ENCODE measurements around the gene CYS1. TPM values are rescaled to one million over a fixed set of nuclear protein-coding genes. Genes with fewer than 3 reads are reported as not detected.
"Not testable (repeated sequence)": the region's sequence is repeated elsewhere in the genome, so short reads cannot be mapped to it uniquely, and the experiment has no call there.

Gene CYS1
- polyA plus RNA-seq, 4 donors = 94.7 to 121 (median 103) TPM

DNA sequence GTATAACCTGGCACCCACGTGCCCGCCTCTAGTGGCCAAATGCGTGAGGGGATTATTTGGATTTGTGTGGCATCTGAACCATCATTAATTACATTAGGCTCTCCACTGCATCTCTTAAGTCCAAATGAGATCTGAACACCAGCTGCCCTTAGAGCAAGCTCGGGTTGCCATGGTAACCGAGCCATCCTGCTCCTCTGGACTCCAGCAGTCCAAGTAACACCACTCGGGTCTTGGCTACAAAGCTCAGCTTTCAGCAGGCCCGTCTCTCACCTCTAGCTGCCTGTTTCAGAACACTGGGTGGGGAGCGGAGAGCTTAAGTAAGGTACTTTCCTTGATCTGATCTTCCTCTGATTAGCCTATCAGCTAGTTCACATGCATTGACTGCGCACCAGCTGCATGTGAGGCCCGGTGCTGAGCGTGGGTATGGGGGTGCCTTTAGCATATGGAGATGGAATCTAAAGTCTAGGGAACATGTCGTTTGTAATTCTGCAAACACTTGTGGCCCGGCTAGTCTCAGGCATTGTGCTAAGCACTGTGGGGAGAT is 14.1 kb upstream of the CYS1 start:
- DNase-seq (ENCODE audit: low read depth in 4 of 4, low spot score in 2 of 4) = no peak

- DNase-seq (ENCODE audit: low read depth in 4 of 4, low spot score in 2 of 4) = not testable (repeated sequence)
These were observed 11.7 kb upstream of the CYS1 start for GRCh38 chr2:10091889-10092244.

- DNase-seq (ENCODE audit: low read depth in 4 of 4, low spot score in 2 of 4) = no peak
These were observed 11.1 kb upstream of the CYS1 start for GRCh38 chr2:10091182-10091888.

DNA sequence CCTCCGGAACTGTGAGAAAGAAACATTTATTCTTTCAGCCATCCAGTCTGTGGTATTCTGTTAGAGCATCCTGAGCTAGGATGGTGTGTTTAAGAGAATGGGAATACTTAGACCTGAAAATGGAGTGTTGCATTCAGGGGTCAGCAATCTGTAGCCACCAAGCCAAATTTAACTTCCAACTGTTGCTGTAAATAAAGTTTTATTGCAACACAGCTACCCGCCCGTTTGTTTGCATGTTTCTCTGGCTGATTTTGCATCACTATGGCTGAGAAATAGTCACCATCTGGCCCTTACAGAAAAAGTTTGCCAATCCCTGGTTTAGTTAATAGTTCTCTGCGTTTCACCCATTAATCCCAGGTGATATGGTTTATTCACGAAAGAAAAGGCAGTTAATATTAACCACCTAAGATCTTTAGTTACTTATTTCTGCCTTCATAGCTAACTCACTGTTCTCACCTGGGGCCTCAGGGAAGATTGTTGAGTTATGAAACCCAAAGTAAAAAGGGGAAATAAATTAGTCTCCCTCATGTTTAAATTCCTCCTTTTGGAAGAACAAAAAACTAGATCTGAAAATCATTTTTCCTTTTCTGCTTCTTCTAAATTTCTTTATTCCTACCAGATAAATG is 9.5 kb upstream of the CYS1 start:
- DNase-seq (ENCODE audit: low read depth in 4 of 4, low spot score in 2 of 4) = no peak

DNA sequence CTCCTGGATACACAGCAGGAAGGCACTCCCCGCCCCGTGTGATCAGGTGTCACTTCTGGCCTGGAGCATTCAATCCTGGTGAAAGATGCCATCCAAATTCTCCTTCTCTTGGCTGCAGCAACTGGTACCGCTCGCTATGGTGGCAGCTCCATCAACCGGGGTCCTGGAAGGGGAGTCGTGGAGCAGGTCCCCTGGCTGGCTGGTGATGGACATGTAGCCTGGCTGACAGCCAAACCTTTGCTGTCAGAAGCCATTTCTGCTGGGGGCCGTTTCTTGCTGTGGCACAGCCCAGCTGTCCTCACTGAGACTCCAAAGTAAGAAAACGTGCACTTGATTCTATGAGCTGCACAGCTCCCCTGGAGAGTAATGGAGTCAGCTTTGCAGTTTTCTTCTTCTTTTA is 7.1 kb upstream of the CYS1 start:
- DNase-seq (ENCODE audit: low read depth in 4 of 4, low spot score in 2 of 4) = no peak

GRCh38 chr2:10086950-10087349 is 6.7 kb upstream of the CYS1 start:
- DNase-seq (ENCODE audit: low read depth in 4 of 4, low spot score in 2 of 4) = no peak

- no peak for DNase-seq (ENCODE audit: low read depth in 4 of 4, low spot score in 2 of 4)
These were observed 5.5 kb upstream of the CYS1 start for GRCh38 chr2:10085668-10086059.

- DNase-seq (ENCODE audit: low read depth in 4 of 4, low spot score in 2 of 4) = no peak
These were observed 4.9 kb upstream of the CYS1 start for GRCh38 chr2:10085043-10085667.

GRCh38 chr2:10084223-10084865 is 4.1 kb upstream of the CYS1 start:
- DNase-seq (ENCODE audit: low read depth in 4 of 4, low spot score in 2 of 4) = no peak

GRCh38 chr2:10083692-10084211 is 3.5 kb upstream of the CYS1 start:
- no peak for DNase-seq (ENCODE audit: low read depth in 4 of 4, low spot score in 2 of 4)

DNA sequence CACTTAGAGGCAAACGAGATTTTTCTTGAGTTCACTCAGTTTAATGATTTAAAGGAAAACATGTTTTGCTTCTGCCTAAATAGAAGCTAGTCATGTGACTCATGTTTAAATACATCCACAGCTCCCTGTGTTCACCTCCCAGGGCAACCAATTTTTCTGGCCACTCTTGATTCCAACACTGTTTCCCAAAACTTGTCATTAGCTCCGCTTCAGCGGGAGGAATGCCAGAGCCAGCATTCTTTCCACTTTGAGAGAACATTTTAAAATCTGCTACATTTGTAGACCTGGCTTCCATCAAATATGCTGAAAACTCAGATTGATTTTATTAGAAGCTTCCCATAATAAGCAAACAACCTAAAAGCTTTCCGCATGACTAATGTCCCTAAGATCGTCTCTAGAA is 2.8 kb upstream of the CYS1 start:
- DNase-seq (ENCODE audit: low read depth in 4 of 4, low spot score in 2 of 4) = no peak

DNA sequence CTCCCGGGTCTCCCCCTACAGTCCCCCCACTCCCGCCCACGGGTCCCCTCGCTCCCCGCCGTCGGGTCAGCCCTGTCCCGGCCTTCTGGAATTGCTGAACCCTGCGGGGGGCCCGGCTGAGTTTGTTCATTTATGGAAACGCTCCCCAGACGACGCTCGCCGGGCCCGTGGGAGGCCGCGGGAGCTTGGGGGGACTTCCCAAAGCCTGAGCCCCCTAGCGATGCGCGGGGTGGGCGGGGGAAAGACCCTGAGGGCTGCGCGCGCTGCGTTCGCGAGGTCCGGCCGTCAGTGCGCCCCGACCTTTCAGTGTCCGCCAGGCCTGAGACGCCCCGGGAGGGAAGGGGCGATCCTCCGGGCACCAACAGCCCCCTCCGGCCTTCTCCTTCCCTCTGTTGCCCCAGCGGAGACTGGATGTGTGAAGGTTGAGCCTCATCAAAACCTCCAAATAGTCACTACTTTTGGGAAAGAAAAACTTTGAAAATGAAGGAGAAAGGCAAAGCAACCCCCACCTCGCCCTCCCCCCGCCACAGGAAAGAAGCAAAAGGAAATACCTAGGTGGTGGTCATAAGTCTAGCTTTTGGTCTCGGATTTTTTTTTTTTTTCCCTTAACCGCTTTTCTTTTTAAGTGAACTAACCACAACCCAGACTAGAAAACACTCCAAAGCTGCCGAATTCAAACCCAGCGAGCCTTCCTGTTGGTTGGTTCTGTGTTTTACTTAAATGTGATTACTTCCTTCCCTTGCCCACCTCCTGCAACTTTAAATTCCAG is 509 bp upstream of the CYS1 start:
- no peak for DNase-seq (ENCODE audit: low read depth in 4 of 4, low spot score in 2 of 4)

DNA sequence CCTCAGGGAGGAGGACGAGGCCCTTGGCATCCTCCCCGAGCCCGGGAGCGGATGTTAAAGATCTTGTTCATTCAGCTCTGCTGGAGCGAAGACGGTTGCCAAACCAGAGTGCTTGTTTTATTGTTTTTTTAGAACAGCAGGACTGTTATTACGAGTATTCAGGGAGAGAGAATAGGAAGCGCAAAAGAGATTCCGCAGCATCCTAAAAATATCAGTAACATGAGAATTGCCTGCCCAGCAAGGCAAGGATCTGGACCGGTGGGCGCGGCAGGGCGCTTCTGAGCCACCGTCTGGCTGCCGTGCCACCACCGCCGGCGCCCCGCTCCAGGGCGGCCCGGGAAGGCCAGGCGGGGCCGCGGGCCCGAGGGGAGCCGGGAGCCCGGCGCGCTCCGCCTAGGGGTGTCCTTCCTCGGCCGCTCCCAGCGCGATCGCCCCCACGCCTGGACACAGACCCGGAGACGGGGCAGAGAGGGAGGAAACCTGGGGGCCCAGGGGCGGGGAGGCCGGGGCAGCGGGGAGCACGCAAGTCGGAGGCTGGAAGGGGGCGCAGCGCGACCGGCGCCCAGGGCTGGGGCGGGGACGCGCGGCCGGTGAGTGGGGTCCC is 843 bp downstream of the CYS1 start:
- no peak for DNase-seq (ENCODE audit: low read depth in 4 of 4, low spot score in 2 of 4)

GRCh38 chr2:10078704-10079265 is 1.4 kb downstream of the CYS1 start:
- DNase-seq (ENCODE audit: low read depth in 4 of 4, low spot score in 2 of 4) = no peak

DNA sequence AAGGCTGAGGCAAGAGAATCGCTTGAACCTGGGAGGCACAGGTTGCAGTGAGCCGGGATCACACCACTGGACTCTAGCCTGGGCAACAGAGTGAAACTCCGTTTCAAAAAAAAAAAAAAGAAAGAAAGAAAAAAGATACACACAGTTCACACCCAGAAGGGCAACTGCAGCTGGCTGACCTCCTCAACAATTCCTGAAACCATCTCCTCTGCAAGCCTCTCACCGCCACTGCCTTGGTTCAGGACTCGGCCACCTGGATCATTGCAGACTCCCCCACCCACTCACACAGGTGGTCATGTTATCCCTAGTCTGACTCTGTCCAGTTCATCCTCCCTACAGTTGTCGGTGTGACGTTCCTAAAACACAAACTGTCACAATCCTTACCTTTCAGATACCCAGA is 2.2 kb downstream of the CYS1 start:
- DNase-seq (ENCODE audit: low read depth in 4 of 4, low spot score in 2 of 4) = no peak

GRCh38 chr2:10076988-10077527 is 3.2 kb downstream of the CYS1 start:
- no peak for DNase-seq (ENCODE audit: low read depth in 4 of 4, low spot score in 2 of 4)

DNA sequence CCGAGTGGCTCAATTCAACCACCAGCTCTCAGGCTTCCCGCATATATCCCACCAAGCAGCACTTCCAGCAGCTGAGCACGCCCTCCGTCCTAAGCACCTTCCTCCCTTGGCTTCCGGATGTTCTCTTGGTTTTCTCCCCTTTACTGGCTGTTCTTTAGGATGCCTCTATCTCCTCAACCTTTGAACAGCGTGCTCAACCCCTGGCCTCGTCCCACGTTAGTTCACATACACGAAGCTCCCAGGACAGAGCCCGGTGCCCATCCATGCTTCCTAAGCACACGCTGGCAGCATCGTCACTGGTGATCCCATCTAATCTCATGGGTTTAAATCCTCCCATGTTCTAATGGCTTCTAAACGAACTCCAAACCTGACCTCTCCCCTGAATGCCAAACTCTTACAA is 3.7 kb downstream of the CYS1 start:
- DNase-seq (ENCODE audit: low read depth in 4 of 4, low spot score in 2 of 4) = no peak

DNA sequence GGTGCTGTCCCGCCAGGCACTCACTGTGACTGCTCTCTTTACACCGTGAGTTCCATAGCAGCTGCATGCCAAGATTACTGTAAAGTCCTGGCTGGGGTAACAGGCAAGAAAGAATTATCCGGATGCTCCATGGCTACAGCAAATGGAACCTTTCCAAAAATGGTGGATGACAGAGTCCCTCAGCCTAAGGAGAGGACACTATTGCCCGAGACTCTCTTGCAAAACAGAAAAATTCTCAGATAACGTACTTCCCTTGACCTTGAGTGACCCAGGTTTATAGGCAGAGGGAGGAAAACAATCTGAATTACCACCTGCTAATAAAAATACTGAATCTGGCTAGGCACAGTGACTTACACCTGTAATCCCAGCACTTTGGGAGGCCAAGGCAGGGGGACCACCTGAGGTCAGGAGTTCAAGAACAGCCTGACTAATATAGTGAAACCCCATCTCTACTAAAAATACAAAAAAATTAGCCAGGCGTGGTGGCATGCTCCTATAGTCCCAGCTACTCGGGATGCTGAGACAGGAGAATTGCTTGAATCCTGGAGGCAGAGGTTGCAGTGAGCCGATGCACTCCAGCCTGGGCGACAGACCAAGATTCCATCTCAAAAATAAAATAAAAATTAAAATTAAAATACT is 4.5 kb downstream of the CYS1 start:
- DNase-seq (ENCODE audit: low read depth in 4 of 4, low spot score in 2 of 4) = no peak

DNA sequence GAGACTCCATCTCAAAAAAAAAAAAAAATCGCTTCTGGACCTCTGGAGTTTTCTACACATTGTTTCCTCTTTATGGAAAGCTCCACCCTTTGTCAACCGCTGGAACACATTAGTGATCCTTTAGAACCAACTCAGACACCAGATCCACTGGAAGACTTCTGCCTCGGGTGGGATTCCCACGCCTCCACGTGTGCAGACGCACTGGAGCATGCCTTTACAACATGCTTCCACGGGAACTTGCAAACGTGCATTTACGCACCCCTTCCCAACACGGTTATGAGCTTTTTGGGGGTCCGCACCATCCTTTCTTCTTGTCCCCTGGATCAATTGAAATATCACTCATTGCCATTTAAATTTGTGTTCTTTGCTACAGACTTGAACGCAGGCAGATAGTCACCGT is 5.1 kb downstream of the CYS1 start:
- DNase-seq (ENCODE audit: low read depth in 4 of 4, low spot score in 2 of 4) = no peak

Data from left renal cortex interstitium (tissue), 4 donors.